HCT116 (cell line): ENCODE data around the gene TENM4. TPM values are rescaled to one million over a fixed set of nuclear protein-coding genes. Genes with fewer than 3 reads are reported as not detected.

Experiments
- ATAC-seq: fragments of 200-7000 bp; cut with Tn5 transposase; 2 replicates; pipeline ENCODE4 v1.9.1; 2020; ENCODE audit warnings: mild to moderate bottlenecking, moderate library complexity
- BruUV-seq: library from RNA; stranded (reverse); fragments of 400-500 nt; replicated peaks from 2 replicates; lab custom pipeline; 2021; lab: Mats Ljungman, UMichigan
- CTCF ChIA-PET: fragments of 300-600 bp; sonication (Branson Sonifier 250); formaldehyde crosslinking; loops from one replicate; lab custom pipeline; 2021; ENCODE audit warnings: antibody characterized with exemption; lab: Charles Lee
- POLR2A ChIA-PET: fragments of 300-600, 350-600 bp; sonication (Branson Sonifier 250); formaldehyde crosslinking; loops from one replicate; lab custom pipeline; 2021; ENCODE audit warnings: antibody characterized with exemption; lab: Charles Lee
- RAD21 ChIA-PET, 2 experiments: fragments of 300-600 bp; sonication (Branson Sonifier 250); formaldehyde crosslinking; loops; one replicate each; lab custom pipeline; 2023; ENCODE audit warnings: low total read pairs in 2 of 2; ENCODE audit not compliant: uncharacterized antibody in 2 of 2, unreplicated experiment in 2 of 2, low non-redundant PET in 1 of 2; lab: Charles Lee
- DNase-seq: peaks from one replicate; pipeline ENCODE4 v3.0.0-alpha.2; 2010; ENCODE audit warnings: low read depth, low spot score
- H2AFZ ChIP-seq: fragments of 200-600 bp; shearing (Covaris generic), sonication (generic); 2 replicates; pipeline ENCODE4 v1.6.1; 2017; ENCODE audit warnings: low read depth, mixed run types, mixed read lengths, antibody characterized with exemption, low read length; ENCODE audit not compliant: poor library complexity, severe bottlenecking
- H3K27ac ChIP-seq: 2 replicates; pipeline ENCODE4 v1.5.1; 2012; ENCODE audit warnings: low read depth, low read length
- H3K27me3 ChIP-seq: fragments of 200-600 bp; sonication (generic); 2 replicates; pipeline ENCODE4 v1.6.1; 2016; ENCODE audit warnings: mixed run types, low read length, mixed read lengths; ENCODE audit not compliant: insufficient read depth
- H3K36me3 ChIP-seq, 2 experiments: fragments of 200-500 bp in 1 of 2; fragments of 200-600 bp in 1 of 2; sonication (Bioruptor generic) in 1 of 2; sonication (generic) in 1 of 2; 2 replicates each; pipeline versions ENCODE4 v1.5.1 to v1.6.1; 2014 to 2016; ENCODE audit warnings: low read length in 2 of 2, inconsistent platforms in 1 of 2, mixed read lengths in 1 of 2, mixed run types in 1 of 2; ENCODE audit not compliant: insufficient read depth in 2 of 2, control insufficient read depth in 1 of 2
- H3K4me1 ChIP-seq, 2 experiments: fragments of 200-600 bp in 1 of 2; sonication (generic) in 1 of 2; 2 replicates each; pipeline versions ENCODE4 v1.5.1 to v1.6.1; 2012 to 2017; ENCODE audit warnings: low read length in 2 of 2, inconsistent platforms in 1 of 2, mild to moderate bottlenecking in 1 of 2, mixed read lengths in 1 of 2, mixed run types in 1 of 2, moderate library complexity in 1 of 2; ENCODE audit not compliant: insufficient read depth in 2 of 2, control insufficient read depth in 1 of 2
- H3K4me2 ChIP-seq: fragments of 200-600 bp; sonication (generic); 2 replicates; pipeline ENCODE4 v1.6.1; 2017; ENCODE audit warnings: mixed run types, low read length, mixed read lengths
- H3K4me3 ChIP-seq, 2 experiments: fragments of 200-600 bp in 1 of 2; sonication (generic) in 1 of 2; replicated peaks in 1 of 2; 2 replicates each; pipeline ENCODE4 v1.5.1; 2011 to 2016; ENCODE audit warnings: low read length in 2 of 2, control low read depth in 1 of 2, low read depth in 1 of 2, mild to moderate bottlenecking in 1 of 2, mixed read lengths in 1 of 2, mixed run types in 1 of 2
- H3K79me2 ChIP-seq: fragments of 200-600 bp; sonication (generic); 2 replicates; pipeline ENCODE4 v1.6.1; 2017; ENCODE audit warnings: mild to moderate bottlenecking, mixed run types, low read length, moderate library complexity, mixed read lengths; ENCODE audit not compliant: insufficient read depth
- H3K9ac ChIP-seq: fragments of 200-600 bp; sonication (generic); 2 replicates; pipeline ENCODE4 v1.6.1; 2016; ENCODE audit warnings: low read length, mixed read lengths
- H3K9me2 ChIP-seq: fragments of 200-600 bp; sonication (generic), shearing (Covaris generic); 2 replicates; pipeline ENCODE4 v1.6.1; 2017; ENCODE audit warnings: mixed run types, mild to moderate bottlenecking, moderate library complexity; ENCODE audit not compliant: insufficient read depth
- H3K9me3 ChIP-seq, 2 experiments: fragments of 200-500 bp in 1 of 2; fragments of 200-600 bp in 1 of 2; sonication (Bioruptor generic) in 1 of 2; sonication (generic) in 1 of 2; 2 replicates each; pipeline ENCODE4 v1.6.1; 2014 to 2017; ENCODE audit warnings: low read length in 2 of 2, mixed read lengths in 2 of 2, inconsistent platforms in 1 of 2, low read depth in 1 of 2, mild to moderate bottlenecking in 1 of 2, mixed run types in 1 of 2, moderate library complexity in 1 of 2; ENCODE audit not compliant: control insufficient read depth in 1 of 2, insufficient read depth in 1 of 2
- H4K20me1 ChIP-seq: fragments of 200-600 bp; sonication (generic), shearing (Covaris generic); 2 replicates; pipeline ENCODE4 v1.6.1; 2017; ENCODE audit warnings: mixed run types, mild to moderate bottlenecking, moderate library complexity; ENCODE audit not compliant: insufficient read depth
- CBX3 ChIP-seq: IDR thresholded peaks from 2 replicates; pipeline ENCODE4 v1.6.1; 2012; ENCODE audit warnings: low read depth
- CTCF ChIP-seq, 3 experiments: fragments of 200-600 bp in 1 of 3; sonication (generic) in 1 of 3; IDR thresholded peaks in 2 of 3; conservative IDR thresholded peaks in 1 of 3; 2 replicates each; pipeline ENCODE4 v1.5.1; 2012 to 2017; ENCODE audit warnings: low read depth in 2 of 3, low read length in 2 of 3, antibody characterized with exemption in 1 of 3, borderline replicate concordance in 1 of 3, control low read depth in 1 of 3, mild to moderate bottlenecking in 1 of 3, mixed read lengths in 1 of 3, mixed run types in 1 of 3, moderate library complexity in 1 of 3; ENCODE audit not compliant: insufficient read depth in 1 of 3
- ELF1 ChIP-seq: IDR thresholded peaks from 2 replicates; pipeline ENCODE4 v1.6.1; 2012; ENCODE audit warnings: low read depth, borderline replicate concordance
- EZH2phosphoT487 ChIP-seq: fragments of 200-600 bp; IDR thresholded peaks from 2 replicates; pipeline ENCODE4 v1.6.1; 2018; ENCODE audit warnings: antibody characterized with exemption, borderline replicate concordance
- FOSL1 ChIP-seq: IDR thresholded peaks from 2 replicates; pipeline ENCODE4 v1.6.1; 2012; ENCODE audit warnings: low read depth
- JUND ChIP-seq: IDR thresholded peaks from 2 replicates; pipeline ENCODE4 v1.6.1; 2012
- REST ChIP-seq: IDR thresholded peaks from 2 replicates; pipeline ENCODE4 v1.6.1; 2012; ENCODE audit warnings: low read depth
- YY1 ChIP-seq: IDR thresholded peaks from 2 replicates; pipeline ENCODE4 v1.6.1; 2011; ENCODE audit warnings: low read length, low read depth, moderate library complexity, mild to moderate bottlenecking; ENCODE audit not compliant: insufficient replicate concordance; ENCODE audit errors: extremely low read depth
- intact Hi-C: fragments of 100-400 bp; cut with micrococcal nuclease; formaldehyde crosslinking; loops from 2 replicates; pipeline ENCODE4 v1.10.0; 2022
- total RNA-seq: library from RNA; stranded (reverse); gene quantifications from one replicate; pipeline ENCODE4 v1.2.1, GENCODE V29; 2021; ENCODE audit not compliant: unreplicated experiment

Gene TENM4
- total RNA-seq, 1 experiment from 2014 or later: 0.05 TPM

- Histone ChIP-seq H3K4me2 (no peak overlapping the region), H2AFZ (no peak overlapping the region), H3K36me3 (no peaks in the 10 kb centered on the region), H3K27me3 (peaks cover 36% of the 10 kb centered on the region), H3K79me2 (no peaks in the 10 kb centered on the region), H3K27ac (no peak overlapping the region), H3K9ac (no peak overlapping the region), H3K4me1 (no peaks in the 10 kb centered on the region), H4K20me1 (no peaks in the 10 kb centered on the region), H3K9me3 (no peaks in the 10 kb centered on the region), H3K4me3 (no peak overlapping the region), H3K9me2 (no peaks in the 10 kb centered on the region)
- POLR2A ChIA-PET: no interaction called here
- DNase-seq (no peak), ATAC-seq (no peak)
- RAD21 ChIA-PET: no interaction called here
- intact Hi-C loops: no loop called here
- CTCF ChIA-PET: interaction anchor here (1.2 kb wide), 2 partner anchors 11 to 140 kb away, joined by 3 to 4 read pairs; no protein-coding TSS in a partner anchor
- no peak for TF ChIP-seq REST
- TF ChIP-seq JUND: no peak
- TF ChIP-seq CTCF (IDR thresholded peaks at IDR 0.05 in 2 of 3, conservative IDR thresholded peaks at IDR 0.05 in 1 of 3; ENCODE audit: borderline replicate concordance in 1 of 3, insufficient read depth in 1 of 3, low read depth in 2 of 3, low read length in 2 of 3): no peak
- no peak for TF ChIP-seq EZH2phosphoT487
- no peak for TF ChIP-seq CBX3
- no peak for TF ChIP-seq YY1
- TF ChIP-seq ELF1: no peak
- no peak for TF ChIP-seq FOSL1
- no TSS peak for BruUV-seq
These were observed 654.7 kb downstream of the TENM4 start for GRCh38 chr11:78786086-78786485.
